CD4-positive, alpha-beta T cell (primary cell): ENCODE measurements around the gene MPZL3. TPM values are rescaled to one million over a fixed set of nuclear protein-coding genes. Genes with fewer than 3 reads are reported as not detected.

Experiments used
- ATAC-seq: fragments of 200-7000 bp; cut with Tn5 transposase; one replicate; pipeline ENCODE4 v1.10.0; 2022; ENCODE audit warnings: mild to moderate bottlenecking; ENCODE audit not compliant: poor library complexity
- CTCF ChIA-PET: fragments of 350-600 bp; sonication (Branson Sonifier 250); formaldehyde crosslinking; loops from one replicate; lab custom pipeline; 2021; ENCODE audit warnings: antibody characterized with exemption, inconsistent platforms; lab: Charles Lee
- POLR2A ChIA-PET: fragments of 350-600 bp; sonication (Branson Sonifier 250); formaldehyde crosslinking; loops from one replicate; lab custom pipeline; 2021; ENCODE audit warnings: antibody characterized with exemption, inconsistent platforms; lab: Charles Lee
- DNase-seq, 14 experiments: peaks; one replicate each; pipeline ENCODE4 v3.0.0-alpha.2; 2013 to 2020; ENCODE audit warnings: mixed read lengths in 2 of 14
- H3K27ac ChIP-seq, 2 donors: one replicate each; pipeline versions ENCODE4 v1.5.1 to v1.7.0; 2013; ENCODE audit warnings: low read length in 2 of 2, low read depth in 1 of 2, mild to moderate bottlenecking in 1 of 2
- H3K27me3 ChIP-seq, 2 experiments: 1 replicate in 1 of 2; 2 replicates in 1 of 2; pipeline versions ENCODE4 v1.6.1 to v1.7.0; 2013; ENCODE audit warnings: low read length in 2 of 2, control low read depth in 1 of 2, mild to moderate bottlenecking in 1 of 2, moderate library complexity in 1 of 2; ENCODE audit not compliant: insufficient read depth in 2 of 2, control insufficient read depth in 1 of 2
- H3K36me3 ChIP-seq: one replicate; pipeline ENCODE4 v1.6.1; 2013; ENCODE audit warnings: low read length, control low read depth; ENCODE audit not compliant: insufficient read depth
- H3K4me1 ChIP-seq: one replicate; pipeline ENCODE4 v1.6.1; 2013; ENCODE audit warnings: low read length, control low read depth; ENCODE audit not compliant: insufficient read depth
- H3K4me3 ChIP-seq: one replicate; pipeline ENCODE4 v1.5.1; 2013; ENCODE audit warnings: mild to moderate bottlenecking, low read length, moderate library complexity
- H3K9me3 ChIP-seq, 2 experiments: 1 replicate in 1 of 2; 2 replicates in 1 of 2; pipeline versions ENCODE4 v1.6.1 to v1.7.0; 2013; ENCODE audit warnings: low read length in 2 of 2, mild to moderate bottlenecking in 2 of 2, control low read depth in 1 of 2, moderate library complexity in 1 of 2; ENCODE audit not compliant: control insufficient read depth in 1 of 2, insufficient read depth in 1 of 2
- H3K27ac Mint-ChIP-seq: one replicate; pipeline ENCODE4 v1.8.0; 2020; ENCODE audit warnings: mixed read lengths
- H3K27me3 Mint-ChIP-seq: one replicate; pipeline ENCODE4 v1.8.0; 2021; ENCODE audit warnings: mixed read lengths
- H3K36me3 Mint-ChIP-seq: one replicate; pipeline ENCODE4 v1.8.0; 2021; ENCODE audit warnings: low read depth, mixed read lengths
- H3K4me1 Mint-ChIP-seq: one replicate; pipeline ENCODE4 v1.8.0; 2021; ENCODE audit warnings: low read depth, mixed read lengths
- H3K4me3 Mint-ChIP-seq: one replicate; pipeline ENCODE4 v1.8.0; 2020; ENCODE audit warnings: mild to moderate bottlenecking, mixed read lengths
- H3K9me3 Mint-ChIP-seq: one replicate; pipeline ENCODE4 v1.8.0; 2020; ENCODE audit warnings: mixed read lengths
- intact Hi-C, 2 experiments: fragments of 100-400 bp; cut with DNase I in 1 of 2; cut with micrococcal nuclease in 1 of 2; formaldehyde crosslinking; loops; one replicate each; pipeline versions ENCODE4 v1.15.1 to v1.9.0; 2023 to 2025; cut with DNase I, micrococcal nuclease
- total RNA-seq, 174 experiments: library from RNA in 2 of 174; stranded (reverse) in 2 of 174; gene quantifications; one replicate each; pipeline ENCODE4 v1.2.3 and lab custom pipeline; 2021 to 2026
- TF ChIP-seq, protein P1 (sequence below): fragments of 200-600 bp; IDR thresholded peaks from one replicate; pipeline ENCODE4 v1.8.0; 2022; ENCODE audit warnings: antibody characterized with exemption, mild to moderate bottlenecking

MPZL3 gene
- total RNA-seq, 2 experiments from 2014 or later = 29.0 to 30.2 TPM

- no peak overlapping the region for H3K4me3 ChIP-seq
- no peaks in the 10 kb centered on the region for H3K27me3 Mint-ChIP-seq
- no peak for ATAC-seq
- H3K9me3 ChIP-seq = no peaks in the 10 kb centered on the region
- H3K4me1 ChIP-seq = peaks cover 15% of the 10 kb centered on the region
- H3K27ac ChIP-seq = no peak overlapping the region
- H3K27me3 ChIP-seq = no peaks in the 10 kb centered on the region
- TF ChIP-seq, protein P1, sequence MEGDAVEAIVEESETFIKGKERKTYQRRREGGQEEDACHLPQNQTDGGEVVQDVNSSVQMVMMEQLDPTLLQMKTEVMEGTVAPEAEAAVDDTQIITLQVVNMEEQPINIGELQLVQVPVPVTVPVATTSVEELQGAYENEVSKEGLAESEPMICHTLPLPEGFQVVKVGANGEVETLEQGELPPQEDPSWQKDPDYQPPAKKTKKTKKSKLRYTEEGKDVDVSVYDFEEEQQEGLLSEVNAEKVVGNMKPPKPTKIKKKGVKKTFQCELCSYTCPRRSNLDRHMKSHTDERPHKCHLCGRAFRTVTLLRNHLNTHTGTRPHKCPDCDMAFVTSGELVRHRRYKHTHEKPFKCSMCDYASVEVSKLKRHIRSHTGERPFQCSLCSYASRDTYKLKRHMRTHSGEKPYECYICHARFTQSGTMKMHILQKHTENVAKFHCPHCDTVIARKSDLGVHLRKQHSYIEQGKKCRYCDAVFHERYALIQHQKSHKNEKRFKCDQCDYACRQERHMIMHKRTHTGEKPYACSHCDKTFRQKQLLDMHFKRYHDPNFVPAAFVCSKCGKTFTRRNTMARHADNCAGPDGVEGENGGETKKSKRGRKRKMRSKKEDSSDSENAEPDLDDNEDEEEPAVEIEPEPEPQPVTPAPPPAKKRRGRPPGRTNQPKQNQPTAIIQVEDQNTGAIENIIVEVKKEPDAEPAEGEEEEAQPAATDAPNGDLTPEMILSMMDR = no peak
- H3K9me3 Mint-ChIP-seq = no peaks in the 10 kb centered on the region
- intact Hi-C loops = loop anchor here (1.0 kb wide), 2 partner anchors 93 to 146 kb away; no protein-coding TSS in a partner anchor
- H3K27ac Mint-ChIP-seq = no peak overlapping the region
- H3K36me3 Mint-ChIP-seq = no peaks in the 10 kb centered on the region
- no peak overlapping the region for H3K4me3 Mint-ChIP-seq
- CTCF ChIA-PET = interaction anchor here (0.7 to 3.7 kb wide), 4 partner anchors 66 to 96 kb away, joined by 3 to 31 read pairs (median 4); no protein-coding TSS in a partner anchor
- peak in 2 of 14 experiments; percentile 42 to 48 for DNase-seq
- no peaks in the 10 kb centered on the region for H3K36me3 ChIP-seq
- H3K4me1 Mint-ChIP-seq = peaks cover 17% of the 10 kb centered on the region
- POLR2A ChIA-PET = interaction anchor here (0.9 to 1.9 kb wide), 2 partner anchors 15 to 67 kb away, joined by 3 to 7 read pairs; partner anchors contain the start of gene JAML
Measured at GRCh38 chr11:118291477-118292135, 39.4 kb upstream of the MPZL3 start.

DNA sequence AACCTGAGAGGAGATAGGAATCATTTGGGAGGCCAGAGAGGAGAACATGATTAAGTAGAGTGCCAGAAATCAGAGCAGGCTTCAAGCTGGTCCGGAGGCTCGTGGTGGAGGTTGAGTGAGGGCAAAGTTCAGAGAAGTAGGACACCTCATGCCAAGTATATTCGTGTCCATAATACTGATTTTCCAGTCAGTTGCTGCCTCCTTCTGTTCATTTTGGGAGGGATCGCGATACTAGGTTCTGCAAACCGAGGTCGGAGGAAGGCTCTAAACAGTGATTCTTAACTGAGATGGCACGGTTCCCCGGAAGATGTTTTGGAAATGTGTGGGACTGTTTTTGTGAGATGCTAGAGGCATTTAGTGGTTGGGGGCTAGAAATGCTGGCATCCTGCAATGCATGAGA is 38.8 kb upstream of the MPZL3 start:
- H3K36me3 ChIP-seq = no peaks in the 10 kb centered on the region
- no peaks in the 10 kb centered on the region for H3K27me3 ChIP-seq
- no peaks in the 10 kb centered on the region for H3K9me3 Mint-ChIP-seq
- H3K4me1 Mint-ChIP-seq = peaks cover 11% of the 10 kb centered on the region
- H3K4me1 ChIP-seq = peaks cover 9% of the 10 kb centered on the region
- ChIA-PET POLR2A (interaction anchor here (0.9 to 1.9 kb wide), 2 partner anchors 14 to 66 kb away, joined by 3 to 7 read pairs; partner anchors contain the start of gene JAML), CTCF (interaction anchor here (0.7 to 3.7 kb wide), 4 partner anchors 66 to 95 kb away, joined by 3 to 31 read pairs (median 4); no protein-coding TSS in a partner anchor)
- H3K4me3 ChIP-seq = no peak overlapping the region
- H3K27me3 Mint-ChIP-seq = no peaks in the 10 kb centered on the region
- H3K27ac ChIP-seq = no peak overlapping the region
- TF ChIP-seq, protein P1 = peak; percentile 68
- DNase-seq (peak in 12 of 14 experiments; percentile 11 to 78 (median 28)), ATAC-seq (peak; percentile 70)
- no peak overlapping the region for H3K4me3 Mint-ChIP-seq
- H3K36me3 Mint-ChIP-seq = no peaks in the 10 kb centered on the region
- intact Hi-C loops = loop anchor here (1.0 kb wide), 2 partner anchors 93 to 146 kb away; no protein-coding TSS in a partner anchor
- H3K9me3 ChIP-seq = no peaks in the 10 kb centered on the region
- H3K27ac Mint-ChIP-seq = no peak overlapping the region

DNA sequence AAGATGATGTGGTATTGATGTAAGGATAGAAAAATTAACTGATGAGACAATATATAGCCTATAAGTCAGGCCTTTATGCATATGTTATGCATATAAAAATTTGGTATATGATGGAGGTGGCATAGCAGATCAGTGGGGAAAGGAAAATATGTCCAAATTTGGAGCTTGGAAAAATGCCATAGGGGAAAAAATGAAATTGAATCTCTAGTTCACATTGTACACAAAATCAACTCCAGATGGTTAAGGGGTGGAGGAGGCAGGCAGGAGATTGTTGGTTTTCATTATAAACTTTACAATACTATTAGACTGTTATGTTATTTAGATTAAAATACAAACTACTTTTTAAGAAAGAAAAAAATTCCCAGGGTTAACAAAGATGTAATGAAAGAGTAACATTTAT is 37.2 kb upstream of the MPZL3 start:
- peaks cover 8% of the 10 kb centered on the region for H3K4me1 Mint-ChIP-seq
- POLR2A ChIA-PET = interaction anchor here (0.6 kb wide), 1 partner anchor 68 kb away, joined by 3 read pairs; no protein-coding TSS in a partner anchor
- H3K27me3 Mint-ChIP-seq = no peaks in the 10 kb centered on the region
- no peak overlapping the region for H3K4me3 Mint-ChIP-seq
- TF ChIP-seq, protein P1 = no peak
- Histone ChIP-seq H3K27me3 (no peaks in the 10 kb centered on the region), H3K27ac (no peak overlapping the region), H3K4me1 (peaks cover 11% of the 10 kb centered on the region), H3K36me3 (no peaks in the 10 kb centered on the region), H3K9me3 (no peaks in the 10 kb centered on the region), H3K4me3 (no peak overlapping the region)
- H3K9me3 Mint-ChIP-seq = no peaks in the 10 kb centered on the region
- ATAC-seq (no peak), DNase-seq (no peak)
- no peak overlapping the region for H3K27ac Mint-ChIP-seq
- intact Hi-C loops = no loop called here
- no peaks in the 10 kb centered on the region for H3K36me3 Mint-ChIP-seq
- CTCF ChIA-PET = interaction anchor here (3.7 kb wide), 1 partner anchor 91 kb away, joined by 31 read pairs; no protein-coding TSS in a partner anchor
